GM13977 (cell line): ENCODE data around the gene FSTL3.
"Not testable (repeated sequence)": the region's sequence is repeated elsewhere in the genome, so short reads cannot be mapped to it uniquely, and the experiment has no call there.

ENCODE experiments used
- DNase-seq: peaks from one replicate; pipeline ENCODE4 v3.0.0; 2012; ENCODE audit warnings: low spot score
- in situ Hi-C: fragments of 300-500 bp; cut with MboI; formaldehyde crosslinking; loops from one replicate; pipeline ENCODE4 v1.12.0; 2022; ENCODE audit warnings: low sequenced_read_pairs, low pct_unique_long_range_greater_than_20kb, mixed read lengths, inconsistent platforms; ENCODE audit not compliant: unreplicated experiment
- TF ChIP-seq, protein P1 (sequence below): IDR thresholded peaks from 2 replicates; pipeline ENCODE4 v1.5.1; 2012; ENCODE audit warnings: mild to moderate bottlenecking, control low read depth; ENCODE audit not compliant: insufficient read depth; ENCODE audit errors: extremely low read depth, missing control alignments

Gene FSTL3

DNA sequence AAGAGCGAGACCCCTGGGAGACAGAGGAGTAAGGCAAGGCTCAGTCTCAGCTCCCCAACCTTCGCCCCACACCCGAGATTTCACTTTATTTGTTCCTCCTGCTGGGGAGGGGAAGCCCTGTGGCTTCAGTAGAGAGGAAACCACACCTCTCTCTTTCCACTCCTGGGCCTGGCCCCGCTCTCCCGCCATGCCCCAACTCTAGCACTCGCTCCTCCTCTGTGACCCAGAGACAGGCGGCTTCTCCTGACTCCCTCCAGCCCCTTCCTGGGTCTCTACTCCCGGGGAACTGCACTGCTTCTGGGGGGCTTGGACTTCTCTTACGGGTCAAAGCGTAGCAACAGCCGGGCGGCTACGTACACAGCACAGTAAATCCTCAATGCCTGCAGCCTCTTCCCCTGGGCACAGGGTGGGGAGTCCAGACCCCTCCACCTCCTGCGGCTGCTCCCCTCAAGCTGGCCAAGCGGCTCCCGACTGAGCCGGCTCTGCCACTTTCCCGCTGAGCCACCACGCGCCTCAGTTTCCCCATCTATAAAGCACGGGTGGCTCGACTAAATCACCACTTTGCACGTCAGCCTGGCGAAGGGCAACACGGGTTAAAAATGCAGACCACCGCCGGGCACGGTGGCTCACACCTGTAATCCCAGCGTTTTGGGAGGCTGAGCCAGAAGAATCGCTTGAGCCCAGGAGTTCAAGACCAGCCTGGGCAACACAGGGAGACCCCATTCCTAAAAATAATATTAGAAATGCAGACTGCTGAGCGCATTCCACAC lies 14.6 kb upstream of the FSTL3 start:
- in situ Hi-C loops = no loop called here
- peak; percentile 87 for DNase-seq

DNA sequence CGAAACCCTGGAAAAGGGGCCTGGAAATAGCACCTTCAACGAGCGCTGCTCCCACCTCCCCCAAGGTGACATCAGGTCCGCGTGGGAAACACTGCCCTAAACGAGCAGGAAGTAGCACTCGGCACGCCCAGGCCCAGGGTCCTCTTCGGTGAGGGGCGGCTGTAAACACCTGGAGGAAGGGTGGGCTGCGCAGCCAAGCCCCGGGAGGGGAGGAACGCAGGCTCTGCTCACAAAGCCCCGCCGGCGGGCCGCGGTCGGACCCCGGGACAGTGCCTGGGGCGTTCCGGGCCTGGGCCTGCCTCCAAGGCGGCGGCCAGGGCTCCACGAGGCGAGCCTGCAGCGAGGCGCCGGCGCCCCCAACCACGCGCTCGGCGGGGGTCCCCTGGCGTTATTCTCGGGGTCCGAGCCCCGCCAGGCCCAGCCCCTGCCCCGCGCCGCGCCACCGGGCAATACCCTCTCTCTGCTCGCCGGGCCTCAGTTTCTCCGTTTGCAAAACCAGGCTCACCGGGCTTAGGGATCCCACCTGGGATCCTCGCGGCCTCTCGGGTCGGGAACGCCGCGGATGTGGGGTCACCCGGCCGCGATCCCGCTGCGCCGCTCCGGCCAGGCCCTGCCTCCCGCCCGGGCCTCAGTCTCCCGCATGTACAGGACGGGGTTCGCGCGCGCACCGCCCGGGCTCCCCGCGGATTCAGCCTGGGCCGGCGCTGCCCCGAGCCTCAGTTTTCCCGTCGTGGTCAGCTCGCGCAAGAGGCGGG lies 13.8 kb upstream of the FSTL3 start:
- in situ Hi-C loops = no loop called here
- TF ChIP-seq, protein P1, sequence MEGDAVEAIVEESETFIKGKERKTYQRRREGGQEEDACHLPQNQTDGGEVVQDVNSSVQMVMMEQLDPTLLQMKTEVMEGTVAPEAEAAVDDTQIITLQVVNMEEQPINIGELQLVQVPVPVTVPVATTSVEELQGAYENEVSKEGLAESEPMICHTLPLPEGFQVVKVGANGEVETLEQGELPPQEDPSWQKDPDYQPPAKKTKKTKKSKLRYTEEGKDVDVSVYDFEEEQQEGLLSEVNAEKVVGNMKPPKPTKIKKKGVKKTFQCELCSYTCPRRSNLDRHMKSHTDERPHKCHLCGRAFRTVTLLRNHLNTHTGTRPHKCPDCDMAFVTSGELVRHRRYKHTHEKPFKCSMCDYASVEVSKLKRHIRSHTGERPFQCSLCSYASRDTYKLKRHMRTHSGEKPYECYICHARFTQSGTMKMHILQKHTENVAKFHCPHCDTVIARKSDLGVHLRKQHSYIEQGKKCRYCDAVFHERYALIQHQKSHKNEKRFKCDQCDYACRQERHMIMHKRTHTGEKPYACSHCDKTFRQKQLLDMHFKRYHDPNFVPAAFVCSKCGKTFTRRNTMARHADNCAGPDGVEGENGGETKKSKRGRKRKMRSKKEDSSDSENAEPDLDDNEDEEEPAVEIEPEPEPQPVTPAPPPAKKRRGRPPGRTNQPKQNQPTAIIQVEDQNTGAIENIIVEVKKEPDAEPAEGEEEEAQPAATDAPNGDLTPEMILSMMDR = no peak
- DNase-seq = peak; percentile 87

More for the DNA sequence above, 14.6 kb upstream of the FSTL3 start:
- TF ChIP-seq, protein P1 = no peak

DNA sequence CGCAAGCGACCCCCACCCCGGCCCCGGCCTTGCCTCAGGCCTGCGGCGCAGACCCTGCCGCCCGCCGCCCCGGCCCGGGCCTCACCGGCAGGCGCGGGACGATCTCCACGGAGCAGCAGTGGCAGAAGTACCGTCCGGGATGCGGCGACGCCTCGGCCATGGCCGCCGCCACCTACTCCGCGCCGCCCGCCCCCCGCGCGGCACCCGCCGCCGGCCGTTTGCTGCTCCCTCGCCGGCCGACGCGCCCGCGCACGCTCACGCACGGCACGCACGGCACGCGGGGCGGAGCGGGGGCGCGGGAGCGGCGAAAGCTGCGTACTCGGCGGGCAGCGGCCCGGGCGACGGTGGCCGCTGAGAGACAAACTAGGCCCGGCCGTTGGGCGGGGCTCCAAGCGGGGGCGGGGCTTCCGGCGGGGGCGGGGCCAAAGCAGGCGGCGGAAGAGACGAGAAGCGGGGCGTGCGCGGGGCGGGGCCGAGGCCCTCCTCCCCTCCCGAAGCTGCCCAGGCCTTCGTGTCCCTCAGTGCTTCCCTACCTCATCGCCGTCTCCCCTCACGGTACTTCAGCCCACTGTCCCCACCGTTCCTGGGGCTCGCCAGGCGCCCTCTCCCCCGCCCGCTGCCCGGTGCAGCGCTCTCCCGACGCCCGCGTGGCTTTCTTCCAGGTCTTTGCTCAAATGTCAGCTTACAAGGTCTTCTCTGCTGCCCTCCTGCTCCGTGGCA lies 13.1 kb upstream of the FSTL3 start, which contains the start of gene RNF126:
RNF126 (minus strand) TSS at position 253 of the 720 bp plus-strand sequence; CDS start at position 160, 93 bp downstream.
- peak; percentile 99 for DNase-seq
- TF ChIP-seq, protein P1 = no peak
- in situ Hi-C loops = no loop called here

DNA sequence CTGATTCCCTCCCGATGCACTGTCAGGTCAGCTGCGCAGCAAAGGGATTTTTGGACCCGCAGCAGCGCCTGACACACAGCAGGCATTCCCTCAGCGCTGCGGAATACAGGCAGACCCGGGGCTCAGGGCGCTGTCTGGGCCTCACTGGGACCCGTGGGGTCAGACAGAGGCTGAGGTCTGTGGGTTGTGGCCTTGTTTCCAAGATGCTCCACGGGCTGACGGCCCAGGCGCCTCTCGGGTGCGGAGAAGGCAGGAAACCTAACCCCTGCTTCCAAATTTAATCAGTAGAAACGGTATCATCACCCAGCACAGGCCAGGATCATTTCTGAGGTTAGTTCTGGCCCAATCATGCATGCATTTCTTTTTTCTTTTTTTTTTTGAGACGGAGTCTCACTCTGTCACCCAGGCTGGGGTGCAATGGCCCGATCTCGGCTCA lies 12.5 kb upstream of the FSTL3 start:
- TF ChIP-seq, protein P1 = no peak
- in situ Hi-C loops = no loop called here
- no peak for DNase-seq

DNA sequence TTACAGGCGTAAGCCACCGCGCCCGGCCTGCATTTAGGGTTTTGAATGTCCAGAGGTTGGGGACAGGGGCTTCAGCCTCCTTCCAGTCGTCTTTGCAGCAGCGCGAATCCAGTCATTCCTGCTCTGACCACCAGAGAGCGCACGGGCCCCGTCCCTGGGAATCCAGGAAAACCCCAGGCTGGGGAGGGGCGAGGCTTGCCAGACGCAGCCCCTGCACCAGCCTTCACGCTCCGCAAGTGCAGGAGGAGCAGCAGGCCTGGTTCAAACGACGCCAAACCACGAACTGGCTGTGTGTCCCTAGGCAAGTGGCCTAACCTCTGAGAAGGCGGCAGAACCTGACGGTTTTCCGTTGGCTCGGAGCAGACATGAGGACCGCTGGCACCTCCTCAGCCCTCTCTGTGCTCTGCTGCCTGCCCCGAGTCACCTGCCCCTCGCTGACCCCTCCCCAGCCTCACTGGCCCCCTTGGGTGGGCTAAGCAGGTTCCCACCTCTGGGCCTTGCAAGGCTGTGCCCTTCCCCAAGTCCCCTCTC lies 11.2 kb upstream of the FSTL3 start:
- TF ChIP-seq, protein P1 = peak; percentile 92
- in situ Hi-C loops = no loop called here
- peak; percentile 90 for DNase-seq

DNA sequence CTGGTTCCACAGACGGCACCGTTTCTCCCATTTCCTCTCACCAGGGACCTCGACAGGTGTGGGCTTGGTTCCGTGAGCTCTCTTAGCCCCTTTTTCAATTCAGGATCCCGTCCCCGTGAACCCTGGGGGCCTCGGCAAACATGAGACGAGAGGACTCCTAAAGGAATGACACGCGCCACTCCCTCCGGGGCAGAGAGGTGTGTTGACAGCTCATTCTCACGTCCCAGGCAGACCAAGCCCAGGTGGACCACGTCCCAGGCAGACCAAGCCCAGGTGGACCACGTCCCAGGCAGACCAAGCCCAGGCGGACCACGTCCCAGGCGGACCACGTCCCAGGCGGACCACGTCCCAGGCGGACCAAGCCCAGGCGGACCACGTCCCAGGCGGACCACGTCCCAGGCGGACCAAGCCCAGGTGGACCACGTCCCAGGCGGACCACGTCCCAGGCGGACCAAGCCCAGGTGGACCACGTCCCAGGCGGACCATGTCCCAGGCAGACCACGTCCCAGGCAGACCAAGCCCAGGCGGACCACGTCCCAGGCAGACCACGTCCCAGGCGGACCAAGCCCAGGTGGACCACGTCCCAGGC lies 9.1 kb upstream of the FSTL3 start:
- DNase-seq, in situ Hi-C loops: not testable (repeated sequence)

DNA sequence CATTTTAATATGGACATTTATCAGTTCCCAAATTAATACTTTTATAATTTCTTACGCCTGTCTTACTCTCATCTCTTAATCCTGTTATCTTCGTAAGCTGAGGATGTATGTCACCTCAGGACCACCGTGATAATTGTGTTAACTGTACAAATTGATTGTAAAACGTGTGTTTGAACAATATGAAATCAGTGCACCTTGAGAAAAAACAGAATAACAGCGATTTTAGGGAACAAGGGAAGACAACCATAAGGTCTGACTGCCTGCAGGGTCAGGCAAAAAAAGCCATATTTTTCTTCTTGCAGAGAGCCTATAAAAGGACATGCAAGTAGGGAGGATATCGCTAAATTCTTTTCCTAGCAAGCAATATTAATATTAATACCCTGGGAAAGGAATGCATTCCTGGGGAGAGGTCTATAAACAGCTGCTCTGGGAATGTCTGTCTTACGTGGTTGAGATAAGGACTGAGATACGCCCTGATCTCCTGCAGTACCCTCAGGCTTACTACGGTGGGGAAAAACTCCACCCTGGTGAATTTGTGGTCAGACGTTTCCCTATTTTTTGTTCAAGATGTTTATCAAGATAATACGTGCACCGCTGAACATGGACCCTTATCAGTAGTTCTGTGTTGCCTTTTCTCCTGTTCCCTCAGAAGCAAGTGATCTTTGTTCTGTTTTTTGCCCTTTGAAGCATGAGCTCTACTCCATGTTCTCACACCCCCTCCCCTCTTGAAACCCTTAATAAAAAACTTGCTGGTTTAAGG lies 7.3 kb upstream of the FSTL3 start:
- DNase-seq, in situ Hi-C loops: not testable (repeated sequence)
